PC-9 (cell line): ENCODE measurements around the gene SLC43A3. TPM values are rescaled to one million over a fixed set of nuclear protein-coding genes. Genes with fewer than 3 reads are reported as not detected.

Experiments
- BruUV-seq: library from RNA; stranded (reverse); fragments of 400-500 nt; replicated peaks from 2 replicates; lab custom pipeline; 2021; lab: Mats Ljungman, UMichigan
- CTCF ChIA-PET: fragments of 300-600 bp; sonication (Branson Sonifier 250); formaldehyde crosslinking; loops from one replicate; lab custom pipeline; 2022; ENCODE audit warnings: antibody characterized with exemption; lab: Charles Lee
- POLR2A ChIA-PET: fragments of 300-600 bp; sonication (Branson Sonifier 250); formaldehyde crosslinking; loops from one replicate; lab custom pipeline; 2022; ENCODE audit warnings: antibody characterized with exemption; ENCODE audit not compliant: unreplicated experiment; lab: Charles Lee
- DNase-seq, 2 experiments: peaks; one replicate each; pipeline versions ENCODE4 v3.0.0 to v3.0.0-alpha.2; 2015 to 2022; ENCODE audit warnings: mixed read lengths in 1 of 2
- H2AFZ ChIP-seq: fragments of 200-600 bp; sonication (generic); 2 replicates; pipeline ENCODE4 v1.8.1; 2017; ENCODE audit warnings: antibody characterized with exemption
- H3F3A ChIP-seq: fragments of 200-600 bp; sonication (generic); 2 replicates; pipeline ENCODE4 v1.8.1; 2017; ENCODE audit warnings: antibody characterized with exemption, mild to moderate bottlenecking, low read depth; ENCODE audit not compliant: insufficient read depth
- H3K27ac ChIP-seq: fragments of 200-600 bp; sonication (generic); 2 replicates; pipeline ENCODE4 v1.6.1; 2016; ENCODE audit warnings: mixed run types
- H3K27me3 ChIP-seq: fragments of 200-600 bp; sonication (generic); 2 replicates; pipeline ENCODE4 v1.6.1; 2016; ENCODE audit warnings: low read depth, mixed run types; ENCODE audit not compliant: insufficient read depth
- H3K36me3 ChIP-seq: fragments of 200-600 bp; sonication (generic); 2 replicates; pipeline ENCODE4 v1.6.1; 2016; ENCODE audit warnings: low read depth, mixed run types
- H3K4me1 ChIP-seq: fragments of 200-600 bp; sonication (generic); replicated peaks from 2 replicates; pipeline ENCODE4 v1.6.1; 2016; ENCODE audit warnings: mixed run types; ENCODE audit not compliant: insufficient read depth
- H3K4me2 ChIP-seq: fragments of 200-600 bp; sonication (generic); 2 replicates; pipeline ENCODE4 v1.6.1; 2017; ENCODE audit warnings: mixed run types
- H3K4me3 ChIP-seq: fragments of 200-600 bp; sonication (generic); 2 replicates; pipeline ENCODE4 v1.6.1; 2016; ENCODE audit warnings: mixed run types
- H3K79me2 ChIP-seq: fragments of 200-600 bp; sonication (generic); 2 replicates; pipeline ENCODE4 v1.6.1; 2017; ENCODE audit warnings: low read depth, mixed run types
- H3K9me2 ChIP-seq: fragments of 200-600 bp; sonication (generic); 2 replicates; pipeline ENCODE4 v1.8.1; 2017; ENCODE audit warnings: mild to moderate bottlenecking; ENCODE audit not compliant: insufficient read depth
- H3K9me3 ChIP-seq: fragments of 200-600 bp; sonication (generic); 2 replicates; pipeline ENCODE4 v1.8.1; 2016; ENCODE audit warnings: low read depth; ENCODE audit not compliant: insufficient read depth
- H4K20me1 ChIP-seq: fragments of 200-600 bp; sonication (generic); 2 replicates; pipeline ENCODE4 v1.8.1; 2017; ENCODE audit not compliant: insufficient read depth
- EZH2 ChIP-seq: fragments of 200-600 bp; sonication (generic); IDR thresholded peaks from 2 replicates; pipeline ENCODE4 v1.8.0; 2017; ENCODE audit warnings: antibody characterized with exemption, low read depth
- intact Hi-C: fragments of 100-400 bp; cut with micrococcal nuclease; formaldehyde crosslinking; loops from one replicate; pipeline ENCODE4 v1.10.0; 2022; ENCODE audit not compliant: unreplicated experiment
- total RNA-seq: library from RNA; stranded (reverse); gene quantifications from 2 replicates; pipeline ENCODE4 v1.2.3, GENCODE V29; 2021
- TF ChIP-seq, protein P1 (sequence below): fragments of 200-600 bp; sonication (generic); conservative IDR thresholded peaks from 2 replicates; pipeline ENCODE4 v1.6.1; 2017; ENCODE audit warnings: mixed run types, antibody characterized with exemption, mild to moderate bottlenecking, moderate library complexity

The SLC43A3 gene
- total RNA-seq, 1 experiment from 2014 or later, result 41.3 TPM

GRCh38 chr11:57427727-57428082, 784 bp upstream of the SLC43A3 start:
- intact Hi-C loops, result loop anchor here (5.0 kb wide), 1 partner anchor 65 kb away; no protein-coding TSS in a partner anchor
- peak overlapping the region; percentile 96 for H3K4me2 ChIP-seq
- H3K36me3 ChIP-seq, result peaks cover 21% of the 10 kb centered on the region
- peak overlapping the region; percentile 73; the same call in 1 of the 2 replicates for H3K4me3 ChIP-seq
- BruUV-seq, result no TSS peak
- H4K20me1 ChIP-seq, result no peaks in the 10 kb centered on the region
- peaks cover 39% of the 10 kb centered on the region for H3K79me2 ChIP-seq
- no peaks in the 10 kb centered on the region for H3K9me2 ChIP-seq
- ChIA-PET POLR2A (interaction anchor here (0.7 kb wide), 2 partner anchors 967 to 1710 kb away, joined by 6 to 7 read pairs; no protein-coding TSS in a partner anchor), CTCF (interaction anchor here (0.6 to 1.1 kb wide), 4 partner anchors 51 to 106 kb away, joined by 3 to 5 read pairs (median 4); no protein-coding TSS in a partner anchor)
- peaks cover 47% of the 10 kb centered on the region for H3F3A ChIP-seq
- H3K27me3 ChIP-seq, result no peaks in the 10 kb centered on the region
- no peak for DNase-seq
- H2AFZ ChIP-seq, result peak overlapping the region; percentile 75
- TF ChIP-seq, protein P1, sequence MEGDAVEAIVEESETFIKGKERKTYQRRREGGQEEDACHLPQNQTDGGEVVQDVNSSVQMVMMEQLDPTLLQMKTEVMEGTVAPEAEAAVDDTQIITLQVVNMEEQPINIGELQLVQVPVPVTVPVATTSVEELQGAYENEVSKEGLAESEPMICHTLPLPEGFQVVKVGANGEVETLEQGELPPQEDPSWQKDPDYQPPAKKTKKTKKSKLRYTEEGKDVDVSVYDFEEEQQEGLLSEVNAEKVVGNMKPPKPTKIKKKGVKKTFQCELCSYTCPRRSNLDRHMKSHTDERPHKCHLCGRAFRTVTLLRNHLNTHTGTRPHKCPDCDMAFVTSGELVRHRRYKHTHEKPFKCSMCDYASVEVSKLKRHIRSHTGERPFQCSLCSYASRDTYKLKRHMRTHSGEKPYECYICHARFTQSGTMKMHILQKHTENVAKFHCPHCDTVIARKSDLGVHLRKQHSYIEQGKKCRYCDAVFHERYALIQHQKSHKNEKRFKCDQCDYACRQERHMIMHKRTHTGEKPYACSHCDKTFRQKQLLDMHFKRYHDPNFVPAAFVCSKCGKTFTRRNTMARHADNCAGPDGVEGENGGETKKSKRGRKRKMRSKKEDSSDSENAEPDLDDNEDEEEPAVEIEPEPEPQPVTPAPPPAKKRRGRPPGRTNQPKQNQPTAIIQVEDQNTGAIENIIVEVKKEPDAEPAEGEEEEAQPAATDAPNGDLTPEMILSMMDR, result no peak
- TF ChIP-seq EZH2, result no peak
- H3K4me1 ChIP-seq, result peaks cover 50% of the 10 kb centered on the region
- no peaks in the 10 kb centered on the region for H3K9me3 ChIP-seq
- H3K27ac ChIP-seq, result peak overlapping the region; percentile 91

- TF ChIP-seq, protein P1, result no peak
- no peak for TF ChIP-seq EZH2
- peaks cover 43% of the 10 kb centered on the region for H3K4me1 ChIP-seq
- H3K4me3 ChIP-seq, result peak overlapping the region; percentile 73
- peak overlapping the region; percentile 75 for H2AFZ ChIP-seq
- no peaks in the 10 kb centered on the region for H3K9me3 ChIP-seq
- intact Hi-C loops, result loop anchor here (5.0 kb wide), 1 partner anchor 66 kb away; no protein-coding TSS in a partner anchor
- ChIA-PET POLR2A (interaction anchor here (0.6 kb wide), 1 partner anchor 24 kb away, joined by 4 read pairs; no protein-coding TSS in a partner anchor), CTCF (interaction anchor here (1.1 kb wide), 1 partner anchor 67 kb away, joined by 3 read pairs; no protein-coding TSS in a partner anchor)
- no peaks in the 10 kb centered on the region for H3K9me2 ChIP-seq
- BruUV-seq, result no TSS peak
- H3K27me3 ChIP-seq, result no peaks in the 10 kb centered on the region
- no peaks in the 10 kb centered on the region for H4K20me1 ChIP-seq
- peaks cover 22% of the 10 kb centered on the region for H3K36me3 ChIP-seq
- peaks cover 47% of the 10 kb centered on the region for H3F3A ChIP-seq
- peaks cover 52% of the 10 kb centered on the region for H3K79me2 ChIP-seq
- peak; percentile 18 to 74 for DNase-seq
- H3K27ac ChIP-seq, result peak overlapping the region; percentile 91
- peak overlapping the region; percentile 96 for H3K4me2 ChIP-seq
Observed at GRCh38 chr11:57426439-57426928, 437 bp downstream of the SLC43A3 start.

GRCh38 chr11:57425565-57426438, 1.1 kb downstream of the SLC43A3 start:
- BruUV-seq, result TSS peak; percentile 51
- peak in 1 of 2 experiments; percentile 34 for DNase-seq
- intact Hi-C loops, result loop anchor here (5.0 kb wide), 1 partner anchor 66 kb away; no protein-coding TSS in a partner anchor
- Histone ChIP-seq H3K9me2 (no peaks in the 10 kb centered on the region), H2AFZ (peak overlapping the region; percentile 75), H3K4me3 (peak overlapping the region; percentile 73), H4K20me1 (no peaks in the 10 kb centered on the region), H3K9me3 (no peaks in the 10 kb centered on the region), H3K27ac (peak overlapping the region; percentile 91), H3K4me2 (peak overlapping the region; percentile 96), H3K27me3 (no peaks in the 10 kb centered on the region), H3K79me2 (peaks cover 55% of the 10 kb centered on the region), H3F3A (peaks cover 47% of the 10 kb centered on the region), H3K36me3 (peaks cover 27% of the 10 kb centered on the region), H3K4me1 (peaks cover 43% of the 10 kb centered on the region)
- ChIA-PET CTCF (no interaction called here), POLR2A (no interaction called here)
- TF ChIP-seq EZH2, result no peak
- TF ChIP-seq, protein P1, result no peak
